ENCODE data around the gene S100A10.

S100A10 gene

GRCh38 chr1:151949371-151950193 lies 44.1 kb downstream of the S100A10 start:
- Histone ChIP-seq H3K27me3 (peaks cover 46% of the 10 kb centered on the region), H3K4me3 (ENCODE audit: low read depth, low read length) (no peak overlapping the region), H3K36me3 (no peaks in the 10 kb centered on the region), H3K9me3 (no peaks in the 10 kb centered on the region), H3K4me1 (peaks cover 16% of the 10 kb centered on the region; the same call in 1 of the 2 replicates)
- DNase-seq = no peak
- no peak for TF ChIP-seq CTCF (IDR thresholded peaks at IDR 0.05; ENCODE audit: low read depth, low read length)

GRCh38 chr1:151948506-151948905 lies 45.2 kb downstream of the S100A10 start:
- Histone ChIP-seq H3K4me3 (ENCODE audit: low read depth, low read length) (no peak overlapping the region), H3K27me3 (peaks cover 35% of the 10 kb centered on the region), H3K36me3 (no peaks in the 10 kb centered on the region), H3K4me1 (peaks cover 21% of the 10 kb centered on the region; the same call in 1 of the 2 replicates), H3K9me3 (no peaks in the 10 kb centered on the region)
- no peak for DNase-seq
- no peak for TF ChIP-seq CTCF (IDR thresholded peaks at IDR 0.05; ENCODE audit: low read depth, low read length)

GRCh38 chr1:151947140-151947539 lies 46.5 kb downstream of the S100A10 start:
- no peak for DNase-seq
- no peak overlapping the region for H3K4me3 ChIP-seq (ENCODE audit: low read depth, low read length)
- peaks cover 22% of the 10 kb centered on the region for H3K27me3 ChIP-seq
- H3K36me3 ChIP-seq = no peaks in the 10 kb centered on the region
- H3K9me3 ChIP-seq = no peaks in the 10 kb centered on the region
- peaks cover 21% of the 10 kb centered on the region; the same call in 1 of the 2 replicates for H3K4me1 ChIP-seq
- TF ChIP-seq CTCF (IDR thresholded peaks at IDR 0.05; ENCODE audit: low read depth, low read length) = no peak

DNA sequence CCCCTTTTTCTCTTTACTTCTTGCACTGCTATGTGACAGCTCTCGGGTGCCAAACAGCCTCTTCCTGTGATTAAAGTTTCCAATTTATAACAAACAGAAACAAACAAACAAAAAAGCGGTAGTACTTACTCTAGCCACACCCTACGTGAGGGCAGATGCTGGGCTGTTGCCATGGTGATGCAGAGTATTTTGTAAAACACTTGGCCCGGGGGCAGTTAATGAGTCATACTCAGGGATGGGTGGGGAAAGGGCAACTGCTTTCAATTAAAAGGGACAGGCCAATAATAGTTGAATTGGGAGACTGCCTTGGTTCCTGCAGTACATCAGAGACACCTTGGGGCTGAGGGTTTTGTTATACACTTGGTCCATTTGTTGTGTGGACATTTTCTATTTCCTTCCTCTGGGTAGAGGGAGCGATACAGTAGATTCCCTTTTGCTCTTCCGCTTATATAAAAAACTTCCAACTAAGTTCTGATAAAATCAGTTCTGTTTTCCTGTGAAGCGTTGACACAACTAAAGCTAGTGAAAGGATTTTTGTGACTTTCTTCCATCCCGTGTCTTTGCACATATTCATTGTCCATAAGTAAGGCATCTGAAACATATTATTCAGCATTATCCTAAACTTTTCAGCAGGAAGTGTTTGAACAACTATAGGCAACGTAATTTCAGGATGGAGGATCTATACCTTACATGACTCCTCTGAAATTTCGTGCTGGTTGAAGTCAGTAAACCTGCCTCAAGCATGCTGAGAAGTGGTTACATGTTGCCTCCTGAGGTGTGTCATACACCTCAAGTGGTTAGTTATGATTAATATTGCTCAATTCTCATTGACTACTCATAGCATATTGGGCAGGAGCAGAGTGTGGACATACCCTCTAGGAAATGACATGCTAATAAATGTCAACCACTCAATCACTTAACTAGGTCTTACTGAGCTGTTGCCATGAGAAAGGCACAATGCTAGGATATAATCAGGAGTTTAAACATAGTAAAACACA lies 47.6 kb downstream of the S100A10 start:
- no peak overlapping the region for H3K4me3 ChIP-seq (ENCODE audit: low read depth, low read length)

DNA sequence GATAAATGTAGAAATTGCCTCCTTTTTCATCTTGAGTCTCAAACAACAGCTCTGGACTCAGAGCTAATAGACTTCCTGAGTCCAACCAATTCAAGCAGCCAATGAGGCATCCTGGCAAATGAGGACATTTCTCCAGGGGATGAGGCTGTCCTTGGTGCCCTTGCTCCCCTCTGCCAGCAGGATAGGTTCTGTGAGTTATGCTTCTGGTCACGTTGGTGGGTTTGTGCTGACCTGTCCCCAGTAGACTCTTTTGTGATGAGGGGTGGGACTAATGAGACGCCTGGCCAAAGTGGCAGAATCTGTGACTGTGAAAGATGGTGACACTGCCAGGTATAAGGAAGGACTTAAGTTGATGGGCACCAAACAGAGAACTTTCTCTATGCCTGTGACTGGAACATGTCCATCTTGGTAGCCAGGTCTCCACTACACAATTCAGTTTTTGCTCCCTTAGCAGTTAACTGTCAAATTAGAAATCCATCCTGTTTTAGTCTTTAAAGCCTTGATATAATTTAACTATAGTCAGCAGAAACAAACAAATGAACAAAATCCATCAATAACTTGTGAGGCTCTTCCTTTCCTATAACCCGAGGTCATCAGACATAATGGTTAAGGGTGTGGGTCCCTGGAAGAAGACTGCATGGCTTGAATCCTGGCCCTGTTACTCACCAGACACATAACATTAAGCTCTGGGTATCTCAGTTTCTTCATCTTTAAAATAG lies 48.6 kb downstream of the S100A10 start:
- TF ChIP-seq CTCF (IDR thresholded peaks at IDR 0.05; ENCODE audit: low read depth, low read length) = no peak
- no peak for DNase-seq
- no peak overlapping the region for H3K4me3 ChIP-seq (ENCODE audit: low read depth, low read length)
- H3K36me3 ChIP-seq = no peaks in the 10 kb centered on the region
- no peaks in the 10 kb centered on the region for H3K9me3 ChIP-seq
- H3K27me3 ChIP-seq = peaks cover 9% of the 10 kb centered on the region
- H3K4me1 ChIP-seq = peaks cover 21% of the 10 kb centered on the region; the same call in 1 of the 2 replicates

More for the DNA sequence above, 47.6 kb downstream of the S100A10 start:
- no peak for TF ChIP-seq CTCF (IDR thresholded peaks at IDR 0.05; ENCODE audit: low read depth, low read length)
- H3K27me3 ChIP-seq = peaks cover 14% of the 10 kb centered on the region
- DNase-seq = peak; percentile 81
- H3K36me3 ChIP-seq = no peaks in the 10 kb centered on the region
- peaks cover 21% of the 10 kb centered on the region; the same call in 1 of the 2 replicates for H3K4me1 ChIP-seq
- H3K9me3 ChIP-seq = no peaks in the 10 kb centered on the region

Measured in BE2C (cell line).